Transverse colon (tissue), 4 donors: Measurements from ENCODE around the gene APBB3.

Experiments
- CTCF ChIP-seq, 5 experiments: fragments of 200-600 bp in 3 of 5; fragments of 450-650 bp in 2 of 5; sonication (generic) in 3 of 5; IDR thresholded peaks; 1 replicate in 2 of 5; 2 replicates in 3 of 5; pipeline ENCODE4 v1.5.1; 2016 to 2017; ENCODE audit warnings: antibody characterized with exemption in 5 of 5, inconsistent platforms in 3 of 5, mild to moderate bottlenecking in 2 of 5, moderate library complexity in 1 of 5
- EP300 ChIP-seq: sonication (generic); formaldehyde crosslinking; IDR thresholded peaks from one replicate; pipeline ENCODE4 v1.6.1; 2017; ENCODE audit warnings: antibody characterized with exemption, low read depth
- POLR2A ChIP-seq: fragments of 450-650 bp; IDR thresholded peaks from one replicate; pipeline ENCODE4 v1.6.1; 2016; ENCODE audit warnings: antibody characterized with exemption, mild to moderate bottlenecking, moderate library complexity
- POLR2AphosphoS5 ChIP-seq, 3 donors: sonication (generic); formaldehyde crosslinking; IDR thresholded peaks; one replicate each; pipeline ENCODE4 v1.6.1; 2016; ENCODE audit warnings: antibody characterized with exemption in 3 of 3

- no peak for TF ChIP-seq CTCF (IDR thresholded peaks at IDR 0.05)
- no peak for TF ChIP-seq POLR2AphosphoS5 (IDR thresholded peaks at IDR 0.05)
- TF ChIP-seq POLR2A, result no peak
- TF ChIP-seq EP300, result no peak
Measured at GRCh38 chr5:140608722-140609121, 44.3 kb upstream of the APBB3 start.
